ENCODE measurements around the gene CAPN1.

The CAPN1 gene

DNA sequence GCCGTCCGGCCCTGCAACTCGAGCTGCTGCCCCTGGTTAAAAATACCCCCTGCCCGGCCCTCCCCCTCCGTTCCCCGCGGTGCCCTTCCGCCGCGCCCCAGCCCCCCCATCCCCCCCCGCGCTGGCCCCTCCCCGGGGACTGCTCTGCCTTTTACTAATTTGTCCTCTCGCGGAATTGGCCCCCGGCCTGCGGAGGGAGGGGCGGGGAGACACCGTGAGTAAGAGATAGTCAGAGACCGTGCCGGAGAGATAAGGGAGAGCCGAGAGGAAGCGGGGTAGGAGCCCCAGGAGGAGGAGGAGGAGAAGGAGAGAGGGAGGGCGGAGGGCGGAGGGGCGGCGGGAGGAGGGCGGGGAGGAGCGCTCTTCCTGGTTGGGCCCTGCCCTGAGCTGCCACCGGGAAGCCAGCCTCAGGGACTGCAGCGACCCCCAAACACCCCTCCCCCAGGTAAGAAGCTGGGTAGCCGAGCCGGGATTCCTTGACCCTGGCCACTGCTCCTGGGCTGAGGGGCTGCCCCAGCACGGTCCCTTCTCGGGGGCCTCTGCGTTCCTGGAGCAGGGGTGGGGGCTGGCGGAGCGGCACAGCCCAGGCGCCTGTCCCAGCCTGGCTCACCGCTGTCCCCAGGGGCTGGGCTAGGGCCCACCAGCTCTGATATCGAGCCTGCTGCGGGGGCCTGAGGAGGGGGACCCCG, at the start of gene CAPN1:
Gene CAPN1, plus strand, starts transcription at position 360 of the 689 bp plus-strand sequence. CDS start 774 bp downstream, outside the sequence.
- no peaks in the 10 kb centered on the region for H3K27me3 ChIP-seq (ENCODE audit: control insufficient read depth, insufficient read depth, low read length)

GRCh38 chr11:65132238-65132987, 49.3 kb upstream of the CAPN1 start:
- Histone ChIP-seq H3K9me3 (ENCODE audit: control insufficient read depth, low read length) (no peaks in the 10 kb centered on the region), H3K4me1 (ENCODE audit: control insufficient read depth, insufficient read depth, low read length) (peaks cover 31% of the 10 kb centered on the region), H3K4me3 (ENCODE audit: low read length) (peak overlapping the region; percentile 93), H3K36me3 (ENCODE audit: control insufficient read depth, insufficient read depth, low read length) (peaks cover 39% of the 10 kb centered on the region), H3K9ac (ENCODE audit: low read length) (peak overlapping the region; percentile 99), H3K27me3 (ENCODE audit: control insufficient read depth, insufficient read depth, low read length) (no peaks in the 10 kb centered on the region)

More for the DNA sequence above, at the start of gene CAPN1:
- H3K36me3 ChIP-seq (ENCODE audit: control insufficient read depth, insufficient read depth, low read length): peaks cover 5% of the 10 kb centered on the region
- H3K9ac ChIP-seq (ENCODE audit: low read length): peak within 1 kb of the TSS; percentile 96
- H3K4me3 ChIP-seq (ENCODE audit: low read length): peak within 1 kb of the TSS; percentile 99
- H3K9me3 ChIP-seq (ENCODE audit: control insufficient read depth, low read length): no peaks in the 10 kb centered on the region
- peaks cover 33% of the 10 kb centered on the region for H3K4me1 ChIP-seq (ENCODE audit: control insufficient read depth, insufficient read depth, low read length)

GRCh38 chr11:65132988-65133700, 48.6 kb upstream of the CAPN1 start:
- no peaks in the 10 kb centered on the region for H3K27me3 ChIP-seq (ENCODE audit: control insufficient read depth, insufficient read depth, low read length)
- H3K9me3 ChIP-seq (ENCODE audit: control insufficient read depth, low read length): no peaks in the 10 kb centered on the region
- peak overlapping the region; percentile 93 for H3K4me3 ChIP-seq (ENCODE audit: low read length)
- peak overlapping the region; percentile 99 for H3K9ac ChIP-seq (ENCODE audit: low read length)
- H3K36me3 ChIP-seq (ENCODE audit: control insufficient read depth, insufficient read depth, low read length): peaks cover 39% of the 10 kb centered on the region
- peaks cover 31% of the 10 kb centered on the region for H3K4me1 ChIP-seq (ENCODE audit: control insufficient read depth, insufficient read depth, low read length)

DNA sequence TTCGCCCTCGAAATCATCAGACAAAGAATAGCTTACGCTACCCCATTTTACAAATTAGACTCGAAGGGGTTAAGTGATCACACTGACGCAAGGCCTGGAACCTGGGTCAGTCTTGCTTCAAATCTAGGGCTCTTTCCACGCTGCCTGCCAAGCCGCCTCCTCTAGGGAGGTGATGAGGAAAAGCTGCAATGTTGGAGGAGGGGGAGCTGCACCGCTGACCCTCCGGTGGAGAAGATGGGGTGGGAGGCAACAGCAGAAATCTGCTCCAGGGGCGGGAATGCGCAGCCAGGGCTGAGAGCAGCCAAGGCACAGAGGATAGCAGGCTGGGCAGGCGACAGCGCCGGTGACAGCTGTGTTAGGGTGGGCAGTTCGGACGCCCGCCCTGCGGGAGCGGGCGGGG, 48.0 kb upstream of the CAPN1 start:
- Histone ChIP-seq H3K27me3 (ENCODE audit: control insufficient read depth, insufficient read depth, low read length) (no peaks in the 10 kb centered on the region), H3K9ac (ENCODE audit: low read length) (peak overlapping the region; percentile 99), H3K4me1 (ENCODE audit: control insufficient read depth, insufficient read depth, low read length) (peaks cover 31% of the 10 kb centered on the region), H3K4me3 (ENCODE audit: low read length) (peak overlapping the region; percentile 93), H3K36me3 (ENCODE audit: control insufficient read depth, insufficient read depth, low read length) (peaks cover 38% of the 10 kb centered on the region), H3K9me3 (ENCODE audit: control insufficient read depth, low read length) (no peaks in the 10 kb centered on the region)

- H3K4me3 ChIP-seq (ENCODE audit: low read length): peak within 1 kb of the TSS; percentile 93
- no peaks in the 10 kb centered on the region for H3K27me3 ChIP-seq (ENCODE audit: control insufficient read depth, insufficient read depth, low read length)
- H3K9me3 ChIP-seq (ENCODE audit: control insufficient read depth, low read length): no peaks in the 10 kb centered on the region
- peaks cover 31% of the 10 kb centered on the region for H3K36me3 ChIP-seq (ENCODE audit: control insufficient read depth, insufficient read depth, low read length)
- peak within 1 kb of the TSS; percentile 99 for H3K9ac ChIP-seq (ENCODE audit: low read length)
- peaks cover 31% of the 10 kb centered on the region for H3K4me1 ChIP-seq (ENCODE audit: control insufficient read depth, insufficient read depth, low read length)
Measured at GRCh38 chr11:65134240-65134951, 47.3 kb upstream of the CAPN1 start, which contains the start of gene SYVN1. TSS of gene SYVN1 (minus strand) at chr11:65134519. CDS start at chr11:65133601, 918 bp downstream.

DNA sequence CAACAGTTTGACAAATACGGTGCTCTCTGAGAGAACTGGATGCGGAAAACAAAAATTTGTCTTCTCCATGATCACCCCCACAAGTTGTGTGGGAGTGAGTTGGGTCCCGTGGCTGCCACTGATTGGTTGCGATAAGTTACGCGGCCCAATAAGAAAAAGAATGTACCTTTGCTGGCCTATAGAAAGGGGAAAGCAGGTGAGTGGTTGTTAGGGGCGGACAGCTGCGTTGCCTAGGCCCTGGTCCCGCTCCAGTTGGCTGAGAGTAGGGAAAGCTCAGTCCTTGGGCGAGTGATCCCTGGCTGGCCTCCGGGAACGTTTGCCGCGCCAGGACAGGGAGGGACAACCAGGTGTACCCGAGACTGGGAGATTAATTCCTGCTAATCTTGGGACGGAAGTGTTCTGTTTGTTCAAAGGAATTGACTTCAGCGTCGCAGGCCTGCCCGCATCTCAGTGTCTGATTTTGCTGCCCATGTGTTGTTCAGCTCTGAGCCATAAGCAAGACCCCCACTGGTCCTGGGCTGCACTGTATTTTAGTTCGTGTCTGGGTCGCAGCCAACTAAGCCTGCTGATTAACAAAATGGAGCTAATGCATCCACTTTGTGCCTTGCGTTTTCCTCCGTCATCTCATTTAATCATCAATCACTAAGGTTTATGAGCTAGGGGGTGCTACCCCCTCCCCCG, 46.6 kb upstream of the CAPN1 start:
- H3K9me3 ChIP-seq (ENCODE audit: control insufficient read depth, low read length): no peaks in the 10 kb centered on the region
- peaks cover 24% of the 10 kb centered on the region for H3K36me3 ChIP-seq (ENCODE audit: control insufficient read depth, insufficient read depth, low read length)
- peak overlapping the region; percentile 99 for H3K9ac ChIP-seq (ENCODE audit: low read length)
- peaks cover 31% of the 10 kb centered on the region for H3K4me1 ChIP-seq (ENCODE audit: control insufficient read depth, insufficient read depth, low read length)
- peak overlapping the region; percentile 93 for H3K4me3 ChIP-seq (ENCODE audit: low read length)
- H3K27me3 ChIP-seq (ENCODE audit: control insufficient read depth, insufficient read depth, low read length): no peaks in the 10 kb centered on the region

GRCh38 chr11:65135633-65136145, 46.0 kb upstream of the CAPN1 start:
- Histone ChIP-seq H3K9ac (ENCODE audit: low read length) (peak overlapping the region; percentile 99), H3K27me3 (ENCODE audit: control insufficient read depth, insufficient read depth, low read length) (no peaks in the 10 kb centered on the region), H3K9me3 (ENCODE audit: control insufficient read depth, low read length) (no peaks in the 10 kb centered on the region), H3K4me3 (ENCODE audit: low read length) (peak overlapping the region; percentile 93), H3K4me1 (ENCODE audit: control insufficient read depth, insufficient read depth, low read length) (peaks cover 31% of the 10 kb centered on the region), H3K36me3 (ENCODE audit: control insufficient read depth, insufficient read depth, low read length) (peaks cover 21% of the 10 kb centered on the region)

- Histone ChIP-seq H3K4me1 (ENCODE audit: control insufficient read depth, insufficient read depth, low read length) (peaks cover 31% of the 10 kb centered on the region), H3K36me3 (ENCODE audit: control insufficient read depth, insufficient read depth, low read length) (peaks cover 12% of the 10 kb centered on the region), H3K9ac (ENCODE audit: low read length) (no peak overlapping the region), H3K9me3 (ENCODE audit: control insufficient read depth, low read length) (no peaks in the 10 kb centered on the region), H3K27me3 (ENCODE audit: control insufficient read depth, insufficient read depth, low read length) (no peaks in the 10 kb centered on the region), H3K4me3 (ENCODE audit: low read length) (no peak overlapping the region)
Measured at GRCh38 chr11:65136515-65137096, 45.1 kb upstream of the CAPN1 start.

DNA sequence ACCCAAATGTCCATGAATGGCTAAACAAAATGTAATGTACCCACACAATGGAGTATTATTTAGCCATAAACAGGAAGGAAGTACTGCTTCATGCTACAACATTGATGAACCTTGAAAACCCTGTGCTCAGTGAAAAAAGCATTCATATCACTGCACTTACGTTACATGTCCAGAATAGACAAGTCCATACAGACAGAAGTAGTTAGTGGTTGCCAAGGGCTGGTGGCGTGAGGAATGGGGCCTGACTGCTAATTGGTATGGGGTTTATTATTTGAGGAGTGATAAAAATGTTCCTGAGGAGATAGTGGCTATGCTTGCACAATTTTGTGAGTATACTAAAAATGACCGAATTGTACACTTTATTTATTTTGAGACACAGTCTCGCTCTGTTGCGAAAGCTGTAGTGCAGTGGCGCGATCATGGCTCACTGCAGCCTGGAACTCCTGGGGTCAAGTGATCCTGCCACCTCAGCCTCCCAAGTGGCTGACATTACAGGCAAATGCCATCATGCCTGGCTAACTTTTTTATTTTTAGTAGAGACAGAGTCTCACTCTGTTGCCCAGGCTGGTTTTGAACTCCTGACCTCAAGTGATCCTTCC, 39.7 kb upstream of the CAPN1 start:
- H3K9ac ChIP-seq (ENCODE audit: low read length): no peak overlapping the region
- no peak overlapping the region for H3K4me3 ChIP-seq (ENCODE audit: low read length)
- H3K36me3 ChIP-seq (ENCODE audit: control insufficient read depth, insufficient read depth, low read length): no peaks in the 10 kb centered on the region
- no peaks in the 10 kb centered on the region for H3K27me3 ChIP-seq (ENCODE audit: control insufficient read depth, insufficient read depth, low read length)
- no peaks in the 10 kb centered on the region for H3K4me1 ChIP-seq (ENCODE audit: control insufficient read depth, insufficient read depth, low read length)
- H3K9me3 ChIP-seq (ENCODE audit: control insufficient read depth, low read length): no peaks in the 10 kb centered on the region

GRCh38 chr11:65147352-65148075, 34.2 kb upstream of the CAPN1 start:
- H3K4me1 ChIP-seq (ENCODE audit: control insufficient read depth, insufficient read depth, low read length): no peaks in the 10 kb centered on the region
- no peak overlapping the region for H3K9ac ChIP-seq (ENCODE audit: low read length)
- no peaks in the 10 kb centered on the region for H3K27me3 ChIP-seq (ENCODE audit: control insufficient read depth, insufficient read depth, low read length)
- no peaks in the 10 kb centered on the region for H3K36me3 ChIP-seq (ENCODE audit: control insufficient read depth, insufficient read depth, low read length)
- no peaks in the 10 kb centered on the region for H3K9me3 ChIP-seq (ENCODE audit: control insufficient read depth, low read length)
- H3K4me3 ChIP-seq (ENCODE audit: low read length): no peak overlapping the region

Data from mucosa of stomach (tissue), 1 donor.